ENCODE measurements around the gene HMCES.
A peak's percentile ranks its signal among the peaks of the same experiment; 100 is the strongest.

The HMCES gene

GRCh38 chr3:129304146-129304961 is 25.7 kb downstream of the HMCES start:
- DNase-seq (ENCODE audit: low read depth in 2 of 2) = no peak

- DNase-seq (ENCODE audit: low read depth in 2 of 2) = no peak
Measured at GRCh38 chr3:129304962-129305222, 26.2 kb downstream of the HMCES start.

- DNase-seq (ENCODE audit: low read depth in 2 of 2) = no peak
Measured at GRCh38 chr3:129305592-129306091, 27.0 kb downstream of the HMCES start.

GRCh38 chr3:129308636-129309035 is 30.0 kb downstream of the HMCES start:
- no peak for DNase-seq (ENCODE audit: low read depth in 2 of 2)

- DNase-seq (ENCODE audit: low read depth in 2 of 2) = no peak
Measured at GRCh38 chr3:129310111-129311011, 31.7 kb downstream of the HMCES start.

- DNase-seq (ENCODE audit: low read depth in 2 of 2) = no peak
Measured at GRCh38 chr3:129311054-129311902, 32.6 kb downstream of the HMCES start.

- DNase-seq (ENCODE audit: low read depth in 2 of 2) = no peak
Measured at GRCh38 chr3:129312021-129312639, 33.5 kb downstream of the HMCES start.

- no peak for DNase-seq (ENCODE audit: low read depth in 2 of 2)
Measured at GRCh38 chr3:129312671-129313414, 34.2 kb downstream of the HMCES start.

GRCh38 chr3:129313415-129313664 is 34.7 kb downstream of the HMCES start:
- DNase-seq (ENCODE audit: low read depth in 2 of 2) = no peak

- DNase-seq (ENCODE audit: low read depth in 2 of 2) = no peak
Measured at GRCh38 chr3:129313665-129314385, 35.2 kb downstream of the HMCES start.

- DNase-seq (ENCODE audit: low read depth in 2 of 2) = peak in 1 of 2 donors; percentile 56
Measured at GRCh38 chr3:129314386-129315222, 35.9 kb downstream of the HMCES start.

- no peak for DNase-seq (ENCODE audit: low read depth in 2 of 2)
Measured at GRCh38 chr3:129315223-129315997, 36.7 kb downstream of the HMCES start.

- no peak for DNase-seq (ENCODE audit: low read depth in 2 of 2)
Measured at GRCh38 chr3:129315998-129316247, 37.3 kb downstream of the HMCES start.

- peak; percentile 88 to 91 for DNase-seq (ENCODE audit: low read depth in 2 of 2)
Measured at GRCh38 chr3:129316248-129317013, 37.8 kb downstream of the HMCES start.

GRCh38 chr3:129317014-129317771 is 38.5 kb downstream of the HMCES start:
- DNase-seq (ENCODE audit: low read depth in 2 of 2) = no peak

GRCh38 chr3:129317848-129318247 is 39.2 kb downstream of the HMCES start:
- no peak for DNase-seq (ENCODE audit: low read depth in 2 of 2)

GRCh38 chr3:129318921-129319320 is 40.3 kb downstream of the HMCES start:
- DNase-seq (ENCODE audit: low read depth in 2 of 2) = no peak

All from activated CD4-positive, alpha-beta T cell treated with anti-CD3 and anti-CD28 coated beads for 24 hours (primary cell).